Mesenteric fat pad (tissue), 1 donor: ENCODE data around the gene ANKH. TPM values are rescaled to one million over a fixed set of nuclear protein-coding genes. Genes with fewer than 3 reads are reported as not detected.
A peak's percentile ranks its signal among the peaks of the same experiment; 100 is the strongest.

Experiments used
- DNase-seq: peaks from one replicate; pipeline ENCODE4 v3.0.0-alpha.2; 2020; ENCODE audit warnings: low spot score
- total RNA-seq: library from RNA; stranded (reverse); fragmentation: NEBNext Ultra II Directional; extraction: Animal tissue kit (Norgen Biotek cat#: 25700); gene quantifications from one replicate; pipeline ENCODE4 v1.2.1, GENCODE V29; 2021
- donor health status: DM: yes; HTN: yes; CAD: no.

Gene ANKH
- total RNA-seq, 1 donor from 2014 or later, result 78.1 TPM

DNA sequence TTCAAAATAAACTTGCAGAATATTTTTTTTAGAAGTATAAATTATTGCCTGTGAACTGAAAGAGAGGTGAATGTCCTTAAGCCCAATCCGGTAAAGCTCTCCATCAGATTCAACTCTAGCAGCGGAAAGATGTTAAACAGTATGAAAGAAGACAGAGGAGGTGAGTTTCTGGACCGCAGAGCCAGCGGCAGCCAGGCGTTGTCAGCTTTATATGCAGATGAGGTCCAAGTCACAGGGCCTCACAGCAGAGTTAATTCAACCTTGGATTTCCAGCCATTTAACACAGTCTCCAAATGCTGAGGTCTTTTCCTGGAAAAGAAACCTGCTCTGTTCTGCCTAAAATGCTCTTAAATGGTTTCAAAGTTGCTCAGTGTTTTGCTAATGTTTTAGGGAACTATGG is 131.6 kb downstream of the ANKH start:
- no peak for DNase-seq

DNA sequence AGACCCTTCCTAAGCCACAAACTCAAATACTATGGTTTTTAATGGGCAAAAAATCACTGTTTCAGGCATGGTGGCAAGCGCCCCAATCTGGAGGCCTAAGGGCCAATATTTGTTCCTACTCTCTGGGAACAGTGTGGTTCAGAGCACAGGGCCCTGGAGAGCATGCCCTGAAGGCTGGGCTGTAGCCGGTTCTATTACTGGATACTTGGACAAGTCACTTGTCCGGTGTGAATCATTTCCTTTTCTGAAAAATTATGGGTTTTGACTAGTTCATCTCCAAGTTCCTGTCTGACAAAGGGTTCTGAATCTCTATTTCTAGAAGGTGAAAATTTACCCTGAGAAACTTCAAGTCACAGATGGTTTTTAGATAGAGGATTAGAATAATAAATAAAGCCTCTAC is 132.0 kb downstream of the ANKH start:
- no peak for DNase-seq

GRCh38 chr5:14738050-14738449 is 133.5 kb downstream of the ANKH start:
- no peak for DNase-seq

GRCh38 chr5:14737291-14737690 is 134.3 kb downstream of the ANKH start:
- DNase-seq, result no peak

- DNase-seq, result no peak
Measured at GRCh38 chr5:14735944-14736343, 135.6 kb downstream of the ANKH start.

DNA sequence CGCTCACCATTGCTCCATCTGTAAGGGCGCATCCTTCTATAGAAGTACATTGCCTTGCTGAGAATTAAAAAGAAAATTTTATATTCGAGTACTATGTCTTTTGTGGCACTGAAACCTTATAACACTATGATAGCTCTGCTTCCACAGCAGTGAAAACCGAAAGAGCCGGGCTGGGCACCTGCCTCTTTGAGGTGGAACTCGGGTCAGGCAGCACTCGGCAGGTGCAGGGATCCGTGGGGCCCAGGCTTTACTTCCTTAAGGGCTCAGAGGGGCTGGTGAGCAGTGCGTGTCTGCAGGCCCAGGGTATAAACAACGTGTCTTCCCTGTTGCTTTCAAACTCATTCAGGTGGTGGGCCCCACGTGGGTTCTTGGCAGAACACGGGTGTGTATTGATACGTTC is 137.2 kb downstream of the ANKH start:
- no peak for DNase-seq

GRCh38 chr5:14733661-14734060 is 137.9 kb downstream of the ANKH start:
- DNase-seq, result no peak

- no peak for DNase-seq
Measured at GRCh38 chr5:14732991-14733390, 138.6 kb downstream of the ANKH start.

GRCh38 chr5:14730881-14731280 is 140.7 kb downstream of the ANKH start:
- DNase-seq, result no peak

DNA sequence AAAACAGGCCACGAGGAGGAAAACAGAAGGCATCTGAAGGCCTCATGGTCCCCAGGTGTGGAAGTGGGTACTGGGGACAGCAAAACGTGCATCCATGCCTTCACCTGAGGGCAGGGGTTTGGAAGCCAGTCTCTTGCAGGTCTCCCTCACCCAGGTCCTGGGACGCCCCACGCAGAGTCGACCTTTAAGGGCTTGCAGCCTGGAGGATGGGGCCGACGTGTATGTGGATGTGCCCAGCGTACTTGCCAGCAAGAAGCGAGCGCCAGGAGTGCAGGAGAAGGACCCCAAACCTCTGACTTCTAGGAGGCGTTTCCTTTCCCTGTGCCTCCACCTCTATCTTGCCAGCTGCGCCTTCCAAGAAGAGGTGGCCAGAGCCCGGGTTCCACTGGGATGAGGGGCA is 141.1 kb downstream of the ANKH start:
- DNase-seq, result no peak

GRCh38 chr5:14729448-14730385 is 141.9 kb downstream of the ANKH start:
- DNase-seq, result peak; percentile 73

- DNase-seq, result peak; percentile 73
Measured at GRCh38 chr5:14728459-14728938, 143.1 kb downstream of the ANKH start.

DNA sequence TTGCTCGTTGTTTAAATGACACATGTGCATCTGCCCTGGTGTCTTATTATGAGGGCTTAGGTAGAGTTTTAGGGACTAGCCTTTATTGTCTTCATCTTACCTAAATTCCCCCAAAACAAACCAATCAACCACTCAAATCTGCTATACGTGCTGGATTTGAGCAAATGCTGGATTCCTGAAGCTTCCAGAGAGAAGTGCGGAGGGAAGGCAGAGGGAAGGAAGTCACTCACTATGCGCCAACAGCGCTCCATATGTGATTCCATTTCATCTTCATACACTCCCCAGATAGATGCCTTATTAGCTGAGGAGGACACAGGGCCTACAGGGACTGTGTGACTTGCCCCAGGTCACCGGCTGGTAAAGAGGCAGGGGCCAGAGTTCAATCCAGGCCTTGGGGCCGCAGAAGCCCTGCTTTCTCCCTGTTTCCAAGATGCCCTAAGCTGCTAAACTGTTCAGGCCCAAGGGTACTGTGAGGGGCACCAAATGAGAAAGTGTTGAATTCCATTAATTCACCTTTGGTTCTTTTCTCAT is 143.6 kb downstream of the ANKH start:
- DNase-seq, result peak; percentile 4

DNA sequence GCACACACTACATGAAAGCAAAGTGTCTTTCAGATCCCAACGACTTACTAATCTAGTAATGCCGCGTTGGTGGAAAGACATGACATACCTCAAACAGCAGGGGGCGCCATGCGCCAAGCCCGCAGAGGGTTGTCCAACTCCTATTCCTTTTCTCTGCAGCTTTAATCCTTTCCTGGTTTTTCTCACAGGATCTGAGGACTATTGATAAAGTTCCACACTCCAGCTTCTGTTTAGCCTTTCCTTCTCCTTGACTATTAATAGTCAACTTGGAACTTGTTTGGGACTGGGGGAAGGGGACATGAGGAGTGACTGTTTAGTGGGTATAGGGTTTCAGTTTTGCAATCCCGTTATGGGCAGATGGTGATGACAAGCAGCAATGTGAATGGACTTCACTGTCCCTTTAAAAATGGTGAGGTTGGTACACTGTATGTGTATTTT is 144.1 kb downstream of the ANKH start:
- DNase-seq, result peak; percentile 92

DNA sequence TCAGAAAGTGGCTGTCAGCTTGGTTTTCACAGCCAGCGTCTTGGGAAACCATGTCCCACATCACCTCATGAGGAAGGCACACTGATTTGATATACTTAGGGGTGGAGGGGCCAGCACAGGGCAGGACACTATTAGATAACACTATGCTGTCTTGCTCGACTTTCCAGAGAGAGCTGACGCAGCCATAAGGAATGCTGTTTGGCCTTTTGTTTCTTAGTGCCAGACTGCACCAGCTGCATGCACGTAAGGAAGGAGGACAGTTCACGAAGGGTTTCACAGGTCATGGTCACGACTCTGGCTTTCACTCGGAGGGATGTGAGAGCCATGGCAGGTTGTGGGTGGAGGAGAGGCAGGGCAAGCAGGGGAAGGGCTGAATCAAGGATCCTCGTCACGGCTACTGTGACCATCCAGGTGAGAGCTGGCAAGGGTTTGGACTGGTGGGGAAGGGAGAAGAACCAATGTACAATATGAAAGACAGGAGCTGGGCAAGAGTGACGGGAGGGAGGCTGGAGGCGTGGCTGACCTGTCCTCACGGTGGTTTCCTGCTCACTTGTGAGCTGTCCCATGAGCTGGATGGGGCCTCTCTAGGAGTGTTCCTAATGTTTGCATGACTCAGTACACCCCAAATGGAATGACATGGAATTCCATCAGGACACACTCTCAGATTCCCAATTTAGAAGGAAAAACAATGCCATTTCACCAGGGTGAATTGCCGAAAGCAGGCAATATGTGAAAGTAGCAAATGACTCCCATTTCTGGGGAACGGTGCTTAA is 145.3 kb downstream of the ANKH start:
- DNase-seq, result peak; percentile 64

GRCh38 chr5:14724633-14725032 is 146.9 kb downstream of the ANKH start:
- DNase-seq, result no peak

- DNase-seq, result no peak
Measured at GRCh38 chr5:14723701-14724132, 147.9 kb downstream of the ANKH start.

- no peak for DNase-seq
Measured at GRCh38 chr5:14722923-14723322, 148.7 kb downstream of the ANKH start.

- DNase-seq, result no peak
Measured at GRCh38 chr5:14721990-14722656, 149.5 kb downstream of the ANKH start.

GRCh38 chr5:14720236-14720923 is 151.2 kb downstream of the ANKH start:
- DNase-seq, result peak; percentile 6

DNA sequence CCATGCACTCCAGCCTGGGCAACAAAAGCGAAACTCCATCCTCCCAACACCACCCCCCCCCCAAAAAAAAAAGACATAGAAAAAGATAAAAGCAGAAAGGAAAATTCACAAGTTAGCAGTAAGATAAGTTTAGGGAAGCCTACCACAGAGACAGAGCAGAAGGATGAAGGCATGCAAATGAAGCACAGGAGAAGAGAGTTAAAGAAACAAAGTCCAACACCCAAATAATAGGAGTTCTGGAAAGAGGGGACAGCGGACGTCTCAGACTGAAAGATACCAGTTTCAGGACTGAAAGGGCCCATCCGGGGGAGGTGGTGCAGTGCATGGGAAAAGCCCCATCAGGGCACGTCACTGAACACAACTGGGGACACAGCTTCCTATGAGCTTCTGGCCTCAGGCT is 152.8 kb downstream of the ANKH start:
- DNase-seq, result peak; percentile 37
